IMR-90 (cell line): ENCODE results near the gene KRT39. TPM values are rescaled to one million over a fixed set of nuclear protein-coding genes. Genes with fewer than 3 reads are reported as not detected.

ENCODE experiments used
- ATAC-seq: fragments of 200-7000 bp; cut with Tn5 transposase; 2 replicates; pipeline ENCODE4 v1.9.1; 2020; ENCODE audit warnings: low read depth, mild to moderate bottlenecking, moderate library complexity
- BruUV-seq: library from RNA; stranded (reverse); fragments of 400-500 nt; replicated peaks from 2 replicates; lab custom pipeline; 2021; lab: Mats Ljungman, UMichigan
- CTCF ChIA-PET: fragments of 300-600 bp; formaldehyde crosslinking; extraction: SDS; loops from one replicate; lab custom pipeline; 2021; ENCODE audit warnings: antibody characterized with exemption; lab: Yijun Ruan, JAX
- POLR2A ChIA-PET: fragments of 300-600 bp; sonication (Branson Sonifier 250); formaldehyde crosslinking; loops from one replicate; lab custom pipeline; 2022; ENCODE audit warnings: antibody characterized with exemption; ENCODE audit not compliant: unreplicated experiment; lab: Charles Lee
- DNase-seq: peaks from one replicate; pipeline ENCODE4 v3.0.0; 2013
- H2AFZ ChIP-seq: replicated peaks from 2 replicates; pipeline ENCODE3; 2013; ENCODE audit warnings: low read length, mild to moderate bottlenecking; ENCODE audit not compliant: poor library complexity
- H2AK5ac ChIP-seq: 2 replicates; pipeline ENCODE4 v1.6.1; 2013; ENCODE audit warnings: low read depth, low read length, inconsistent platforms
- H2AK9ac ChIP-seq: replicated peaks from 2 replicates; pipeline ENCODE3; 2013; ENCODE audit warnings: mild to moderate bottlenecking, low read depth, low read length, moderate library complexity; ENCODE audit not compliant: poor library complexity
- H2BK120ac ChIP-seq: 2 replicates; pipeline ENCODE4 v1.6.1; 2013; ENCODE audit warnings: low read depth, low read length, inconsistent platforms
- H2BK15ac ChIP-seq: 3 replicates; pipeline ENCODE4 v1.6.1; 2013; ENCODE audit warnings: low read depth, low read length, inconsistent platforms
- H2BK20ac ChIP-seq: 2 replicates; pipeline ENCODE4 v1.6.1; 2013; ENCODE audit warnings: low read depth, mild to moderate bottlenecking, inconsistent platforms, low read length, moderate library complexity
- H2BK5ac ChIP-seq: 2 replicates; pipeline ENCODE4 v1.6.1; 2013; ENCODE audit warnings: mild to moderate bottlenecking, low read depth, low read length, inconsistent platforms; ENCODE audit not compliant: poor library complexity, severe bottlenecking
- H3K14ac ChIP-seq: replicated peaks from 2 replicates; pipeline ENCODE4 v1.6.1; 2013; ENCODE audit warnings: low read depth, low read length, inconsistent platforms
- H3K18ac ChIP-seq: 2 replicates; pipeline ENCODE4 v1.6.1; 2013; ENCODE audit warnings: low read depth, low read length, control low read depth
- H3K23ac ChIP-seq: 2 replicates; pipeline ENCODE4 v1.6.1; 2013; ENCODE audit warnings: low read depth, low read length, inconsistent platforms
- H3K27ac ChIP-seq: 2 replicates; pipeline ENCODE4 v1.5.1; 2013; ENCODE audit warnings: mild to moderate bottlenecking, control low read depth, low read length; ENCODE audit not compliant: insufficient read depth
- H3K27me3 ChIP-seq: 2 replicates; pipeline ENCODE4 v1.6.1; 2013; ENCODE audit warnings: low read length; ENCODE audit not compliant: control insufficient read depth, insufficient read depth
- H3K36me3 ChIP-seq: 2 replicates; pipeline ENCODE4 v1.6.1; 2013; ENCODE audit warnings: low read length, mixed read lengths; ENCODE audit not compliant: control insufficient read depth, insufficient read depth
- H3K4ac ChIP-seq: 2 replicates; pipeline ENCODE4 v1.6.1; 2013; ENCODE audit warnings: low read depth, low read length, inconsistent platforms
- H3K4me1 ChIP-seq: 2 replicates; pipeline ENCODE4 v1.6.1; 2013; ENCODE audit warnings: low read length, mixed read lengths; ENCODE audit not compliant: control insufficient read depth, insufficient read depth
- H3K4me2 ChIP-seq: 2 replicates; pipeline ENCODE4 v1.6.1; 2013; ENCODE audit warnings: low read depth, mild to moderate bottlenecking, control low read depth, low read length, moderate library complexity
- H3K4me3 ChIP-seq: 2 replicates; pipeline ENCODE4 v1.5.1; 2013; ENCODE audit warnings: low read depth, mild to moderate bottlenecking, control low read depth, low read length, moderate library complexity; ENCODE audit not compliant: insufficient read depth
- H3K56ac ChIP-seq: 2 replicates; pipeline ENCODE4 v1.6.1; 2013; ENCODE audit warnings: low read length, inconsistent platforms; ENCODE audit not compliant: insufficient read depth; ENCODE audit errors: extremely low read depth
- H3K79me1 ChIP-seq, 2 experiments: 2 replicates each; pipeline ENCODE4 v1.6.1; 2013; ENCODE audit warnings: low read length in 2 of 2, inconsistent platforms in 1 of 2, low read depth in 1 of 2
- H3K9ac ChIP-seq: 2 replicates; pipeline ENCODE4 v1.6.1; 2013; ENCODE audit warnings: low read depth, low read length, control low read depth
- H3K9me1 ChIP-seq: 2 replicates; pipeline ENCODE4 v1.6.1; 2013; ENCODE audit warnings: low read length, inconsistent platforms; ENCODE audit not compliant: insufficient read depth
- H3K9me3 ChIP-seq: 2 replicates; pipeline ENCODE4 v1.6.1; 2013; ENCODE audit warnings: low read length; ENCODE audit not compliant: control insufficient read depth, insufficient read depth
- H4K20me1 ChIP-seq: 2 replicates; pipeline ENCODE4 v1.6.1; 2013; ENCODE audit warnings: low read length, inconsistent platforms; ENCODE audit not compliant: insufficient read depth
- H4K5ac ChIP-seq: 2 replicates; pipeline ENCODE4 v1.6.1; 2013; ENCODE audit warnings: mild to moderate bottlenecking, low read depth, low read length, control low read depth
- H4K8ac ChIP-seq, 2 experiments: 2 replicates each; pipeline ENCODE4 v1.6.1; 2013; ENCODE audit warnings: low read depth in 2 of 2, low read length in 2 of 2, control low read depth in 1 of 2, inconsistent platforms in 1 of 2
- H4K91ac ChIP-seq: 2 replicates; pipeline ENCODE4 v1.6.1; 2013; ENCODE audit warnings: low read depth, low read length, inconsistent platforms; ENCODE audit not compliant: insufficient read depth
- CEBPB ChIP-seq: IDR thresholded peaks from 2 replicates; pipeline ENCODE4 v1.6.1; 2012; ENCODE audit warnings: low read depth, low read length, improper control_type of control experiment
- ELK1 ChIP-seq: fragments of 150-350 bp; IDR thresholded peaks from 2 replicates; pipeline ENCODE4 v1.6.1; 2016; ENCODE audit warnings: low read depth, mild to moderate bottlenecking, low read length, moderate library complexity, borderline replicate concordance
- FOS ChIP-seq: fragments of 150-350 bp; IDR thresholded peaks from 2 replicates; pipeline ENCODE4 v1.6.1; 2016; ENCODE audit warnings: low read depth, low read length
- MAFK ChIP-seq: IDR thresholded peaks from 2 replicates; pipeline ENCODE4 v1.6.1; 2012; ENCODE audit warnings: low read depth, low read length, improper control_type of control experiment
- NFE2L2 ChIP-seq: fragments of 150-350 bp; IDR thresholded peaks from 2 replicates; pipeline ENCODE4 v1.6.1; 2016; ENCODE audit warnings: low read depth, mild to moderate bottlenecking, low read length
- POLR2A ChIP-seq: IDR thresholded peaks from 2 replicates; pipeline ENCODE4 v1.6.1; 2012; ENCODE audit warnings: mild to moderate bottlenecking, low read depth, low read length
- RAD21 ChIP-seq: IDR thresholded peaks from 2 replicates; pipeline ENCODE4 v1.6.1; 2012; ENCODE audit warnings: low read length, improper control_type of control experiment
- RCOR1 ChIP-seq: IDR thresholded peaks from 2 replicates; pipeline ENCODE4 v1.6.1; 2012; ENCODE audit warnings: mild to moderate bottlenecking, low read length, improper control_type of control experiment; ENCODE audit not compliant: insufficient replicate concordance
- RFX5 ChIP-seq: IDR thresholded peaks from 2 replicates; pipeline ENCODE4 v1.8.0; 2012; ENCODE audit warnings: low read depth, mild to moderate bottlenecking, low read length, moderate library complexity
- SMC3 ChIP-seq: fragments of 150-350 bp; IDR thresholded peaks from 2 replicates; pipeline ENCODE4 v1.6.1; 2016; ENCODE audit warnings: low read depth, mild to moderate bottlenecking, antibody characterized with exemption, low read length, moderate library complexity
- WGBS, 2 experiments: methylation state at CpG; one replicate each; pipeline versions ENCODE4 v1.1.5 to v1.1.7; 2013; ENCODE audit warnings: missing lambda C conversion rate in 2 of 2; ENCODE audit not compliant: insufficient read length in 1 of 2; ENCODE audit errors: extremely low coverage in 2 of 2; 5-methylcytosine and 5-hydroxymethylcytosine counted together
- dilution Hi-C: fragments of 300-500 bp; cut with HindIII; formaldehyde crosslinking; loops from one replicate; pipeline ENCODE4 v1.14.3; 2018; ENCODE audit warnings: low sequenced_read_pairs; ENCODE audit not compliant: unreplicated experiment
- in situ Hi-C: fragments of 300-500 bp; cut with MboI; formaldehyde crosslinking; loops from 3 replicates; pipeline ENCODE4 v1.14.3; 2019; ENCODE audit warnings: low sequenced_read_pairs, inconsistent platforms, mixed read lengths
- intact Hi-C: fragments of 100-400 bp; cut with micrococcal nuclease; formaldehyde crosslinking; loops from 2 replicates; pipeline ENCODE4 v1.10.0; 2022
- polyA plus RNA-seq, 3 experiments: library from polyadenylated mRNA; depleted of rRNA; stranded (reverse); fragments of >200 nt; gene quantifications; 2 replicates each; pipeline ENCODE4 v1.2.3, GENCODE V29; 2012; ENCODE audit warnings: low replicate concordance in 1 of 3
- total RNA-seq: library from RNA; depleted of rRNA; stranded (reverse); fragments of >200 nt; gene quantifications from 2 replicates; pipeline ENCODE4 v1.2.3, GENCODE V29; 2012
- TF ChIP-seq, protein P1 (sequence below): fragments of 150-350 bp; IDR thresholded peaks from 2 replicates; pipeline ENCODE4 v1.6.1; 2017; ENCODE audit warnings: mild to moderate bottlenecking, antibody characterized with exemption, low read length, low read depth

Gene KRT39
- total and polyA plus RNA-seq, 2 of the 4 experiments (the other 2 are of a cell fraction): 0.15 TPM; not detected in 1

GRCh38 chr17:40937384-40937819 lies 29.3 kb downstream of the KRT39 start, which contains the start of gene KRT23:
Gene KRT23 (minus strand): TSS chr17:40937646. CDS start chr17:40936603, 1,043 bp downstream.
- Histone ChIP-seq H3K18ac (no peak within 1 kb of the TSS), H4K8ac (no peak within 1 kb of the TSS), H2BK20ac (no peak within 1 kb of the TSS), H2AFZ (peak within 1 kb of the TSS; percentile 44), H2AK5ac (no peak within 1 kb of the TSS), H3K79me1 (no peaks in the 10 kb centered on the region), H4K5ac (no peak within 1 kb of the TSS), H3K4me2 (no peak within 1 kb of the TSS), H2BK120ac (no peak within 1 kb of the TSS), H3K9ac (no peak within 1 kb of the TSS), H2BK15ac (peak within 1 kb of the TSS; percentile 39; the same call in 1 of the 3 replicates), H3K4ac (no peak within 1 kb of the TSS; the same call in 1 of the 2 replicates), H3K27ac (no peak within 1 kb of the TSS), H4K20me1 (no peaks in the 10 kb centered on the region), H3K36me3 (no peaks in the 10 kb centered on the region), H3K4me3 (no peak within 1 kb of the TSS), H3K23ac (no peak within 1 kb of the TSS), H3K27me3 (no peaks in the 10 kb centered on the region), H3K9me1 (no peaks in the 10 kb centered on the region), H3K14ac (no peak within 1 kb of the TSS), H3K4me1 (peaks cover 2% of the 10 kb centered on the region; the same call in 1 of the 2 replicates), H2BK5ac (no peak within 1 kb of the TSS), H3K56ac (no peak within 1 kb of the TSS), H3K9me3 (no peaks in the 10 kb centered on the region), H4K91ac (peak within 1 kb of the TSS; percentile 14; the same call in 1 of the 2 replicates), H2AK9ac (no peak within 1 kb of the TSS)
- WGBS, 2 experiments: no CpG with 5 or more reads among the region's 9 CpGs
- BruUV-seq: no TSS peak
- in situ Hi-C loops: no loop called here
- no peak for TF ChIP-seq RCOR1
- no peak for TF ChIP-seq RFX5
- no peak for TF ChIP-seq FOS
- no peak for TF ChIP-seq POLR2A
- TF ChIP-seq RAD21: no peak
- TF ChIP-seq SMC3: no peak
- no peak for TF ChIP-seq NFE2L2
- TF ChIP-seq, protein P1, sequence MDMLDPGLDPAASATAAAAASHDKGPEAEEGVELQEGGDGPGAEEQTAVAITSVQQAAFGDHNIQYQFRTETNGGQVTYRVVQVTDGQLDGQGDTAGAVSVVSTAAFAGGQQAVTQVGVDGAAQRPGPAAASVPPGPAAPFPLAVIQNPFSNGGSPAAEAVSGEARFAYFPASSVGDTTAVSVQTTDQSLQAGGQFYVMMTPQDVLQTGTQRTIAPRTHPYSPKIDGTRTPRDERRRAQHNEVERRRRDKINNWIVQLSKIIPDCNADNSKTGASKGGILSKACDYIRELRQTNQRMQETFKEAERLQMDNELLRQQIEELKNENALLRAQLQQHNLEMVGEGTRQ: no peak
- no peak for TF ChIP-seq CEBPB
- no peak for TF ChIP-seq MAFK
- no peak for TF ChIP-seq ELK1
- ChIA-PET CTCF (no interaction called here), POLR2A (no interaction called here)
- intact Hi-C loops: no loop called here
- no peak for ATAC-seq
- dilution Hi-C loops: no loop called here
- no peak for DNase-seq
